Glomerular visceral epithelial cell (primary cell): Measurements from ENCODE around the gene GPX1.

ENCODE experiments used
- DNase-seq: peaks from one replicate; pipeline ENCODE4 v3.0.0-alpha.2; 2016; ENCODE audit errors: extremely low spot score

The GPX1 gene

DNA sequence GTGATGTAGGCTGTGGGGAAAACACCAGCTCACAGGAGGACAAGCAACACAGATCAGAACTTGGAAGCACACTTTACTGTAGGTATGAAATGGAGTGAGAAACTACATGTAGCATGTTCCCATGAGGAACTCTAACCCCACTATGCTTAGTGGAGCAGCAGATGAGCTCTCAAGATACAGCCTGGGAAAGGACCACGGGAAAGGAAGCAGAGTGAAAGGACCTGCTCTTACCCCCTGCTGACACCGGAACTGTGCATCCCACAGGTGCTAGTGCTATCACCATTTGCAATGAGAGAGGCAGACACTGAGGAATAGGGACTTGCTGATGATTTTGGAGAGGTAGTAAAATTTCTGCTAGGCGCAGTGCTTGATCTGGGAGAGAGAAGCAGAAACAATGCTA, 46.9 kb downstream of the GPX1 start:
- DNase-seq = no peak

GRCh38 chr3:49310677-49311076, 47.5 kb downstream of the GPX1 start:
- DNase-seq = no peak
